SJSA1 (cell line): ENCODE data around the gene FOXN4. TPM values are rescaled to one million over a fixed set of nuclear protein-coding genes. Genes with fewer than 3 reads are reported as not detected.

Experiments used
- DNase-seq, 2 experiments: peaks; one replicate each; pipeline ENCODE4 v3.0.0-alpha.2; 2015 to 2020; ENCODE audit warnings: low spot score in 2 of 2, low read depth in 1 of 2
- H3K27ac ChIP-seq: fragments of 250-450 bp; sonication (Bioruptor Pico); 2 replicates; pipeline ENCODE4 v1.5.1; 2020; ENCODE audit warnings: mild to moderate bottlenecking, moderate library complexity
- H3K27me3 ChIP-seq: fragments of 250-450 bp; sonication (Bioruptor Pico); replicated peaks from 2 replicates; pipeline ENCODE4 v1.5.1; 2020; ENCODE audit warnings: mild to moderate bottlenecking, moderate library complexity
- H3K36me3 ChIP-seq: fragments of 250-450 bp; sonication (Bioruptor Pico); 2 replicates; pipeline ENCODE4 v1.5.1; 2020; ENCODE audit warnings: mild to moderate bottlenecking
- H3K4me1 ChIP-seq: fragments of 250-450 bp; sonication (Bioruptor Pico); replicated peaks from 2 replicates; pipeline ENCODE4 v1.6.1; 2021; ENCODE audit warnings: mild to moderate bottlenecking
- H3K4me3 ChIP-seq: fragments of 250-450 bp; sonication (Bioruptor Pico); 2 replicates; pipeline ENCODE4 v1.5.1; 2020; ENCODE audit warnings: mild to moderate bottlenecking
- H3K9me3 ChIP-seq: fragments of 250-450 bp; sonication (Bioruptor Pico); replicated peaks from 2 replicates; pipeline ENCODE4 v1.5.1; 2020; ENCODE audit warnings: mild to moderate bottlenecking
- total RNA-seq: library from RNA; depleted of rRNA; stranded (reverse); fragments of >200 nt; shearing (Covaris generic); gene quantifications from 2 replicates; pipeline ENCODE4 v1.2.3, GENCODE V29; 2014

Gene FOXN4
- total RNA-seq, 1 experiment from 2014 or later = not detected

DNA sequence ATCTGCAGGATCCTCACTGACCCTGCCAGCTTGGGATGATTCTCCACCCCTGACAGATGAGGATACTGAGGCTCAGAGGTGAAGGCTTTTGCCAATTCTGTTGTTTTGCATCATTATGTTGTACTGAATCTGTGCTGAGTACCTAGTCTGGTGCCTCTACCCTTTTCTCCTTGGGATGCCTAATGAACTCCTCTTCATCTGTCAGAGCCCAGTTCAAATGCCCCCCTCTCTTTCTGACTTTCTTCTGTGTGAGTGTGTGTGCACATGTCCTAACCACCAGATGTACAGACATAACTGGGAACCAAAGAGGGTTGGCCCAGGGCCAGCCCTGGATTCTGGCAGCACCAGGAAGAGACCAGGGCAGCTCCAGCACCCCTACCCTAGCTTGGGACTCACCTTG is 22.8 kb downstream of the FOXN4 start:
- H3K36me3 ChIP-seq = no peaks in the 10 kb centered on the region
- no peak overlapping the region for H3K27ac ChIP-seq
- no peak for DNase-seq
- no peaks in the 10 kb centered on the region; the same call in 1 of the 2 replicates for H3K27me3 ChIP-seq
- H3K4me3 ChIP-seq = no peak overlapping the region
- no peaks in the 10 kb centered on the region for H3K4me1 ChIP-seq
- H3K9me3 ChIP-seq = no peaks in the 10 kb centered on the region

DNA sequence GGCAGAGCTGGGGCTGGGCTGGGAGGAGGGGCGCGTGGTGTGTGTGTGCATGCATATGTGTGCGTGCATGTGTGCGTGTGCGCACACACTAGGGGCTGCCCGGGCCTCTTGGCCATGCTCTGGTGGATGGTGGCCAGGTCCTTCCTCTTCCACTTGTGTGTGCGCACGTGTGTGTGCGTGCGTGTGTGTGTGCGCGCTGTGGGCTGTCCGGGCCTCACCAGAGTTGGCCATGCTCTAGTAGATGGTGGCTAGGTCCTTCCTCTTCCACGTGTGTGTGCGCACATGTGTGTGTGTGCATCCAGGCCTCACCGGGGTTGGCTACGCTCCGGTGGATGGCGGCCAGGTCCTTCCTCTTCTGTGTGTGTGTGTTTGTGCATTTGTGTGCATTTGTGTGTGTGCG is 24.7 kb downstream of the FOXN4 start:
- Histone ChIP-seq H3K4me1 (no peaks in the 10 kb centered on the region), H3K27ac (no peak overlapping the region), H3K27me3 (no peaks in the 10 kb centered on the region; the same call in 1 of the 2 replicates), H3K9me3 (no peaks in the 10 kb centered on the region), H3K4me3 (no peak overlapping the region), H3K36me3 (no peaks in the 10 kb centered on the region)
- DNase-seq = no peak

DNA sequence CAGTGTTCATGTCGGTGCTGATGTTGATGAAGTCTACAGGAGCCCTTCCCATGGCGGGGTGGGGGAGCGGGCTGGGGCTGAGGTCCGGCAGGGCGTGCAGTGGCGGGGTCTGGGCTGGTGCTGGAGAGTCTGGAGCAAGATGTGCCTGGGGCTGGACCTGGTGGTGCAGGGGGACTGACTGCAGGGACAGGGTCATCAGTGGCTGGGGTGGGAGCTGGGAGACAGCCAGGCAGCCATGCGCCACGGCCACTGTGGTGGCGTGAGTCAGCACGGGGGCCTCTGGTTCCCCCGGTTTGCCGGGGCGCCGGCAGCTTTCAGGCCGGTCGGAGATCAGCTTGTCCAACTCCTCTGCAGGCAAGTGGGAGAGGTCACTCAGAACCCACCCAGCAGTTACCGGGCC is 27.6 kb downstream of the FOXN4 start:
- Histone ChIP-seq H3K4me1 (no peaks in the 10 kb centered on the region), H3K9me3 (no peaks in the 10 kb centered on the region), H3K27ac (no peak overlapping the region), H3K4me3 (no peak overlapping the region), H3K27me3 (no peaks in the 10 kb centered on the region), H3K36me3 (no peaks in the 10 kb centered on the region)
- DNase-seq = no peak

DNA sequence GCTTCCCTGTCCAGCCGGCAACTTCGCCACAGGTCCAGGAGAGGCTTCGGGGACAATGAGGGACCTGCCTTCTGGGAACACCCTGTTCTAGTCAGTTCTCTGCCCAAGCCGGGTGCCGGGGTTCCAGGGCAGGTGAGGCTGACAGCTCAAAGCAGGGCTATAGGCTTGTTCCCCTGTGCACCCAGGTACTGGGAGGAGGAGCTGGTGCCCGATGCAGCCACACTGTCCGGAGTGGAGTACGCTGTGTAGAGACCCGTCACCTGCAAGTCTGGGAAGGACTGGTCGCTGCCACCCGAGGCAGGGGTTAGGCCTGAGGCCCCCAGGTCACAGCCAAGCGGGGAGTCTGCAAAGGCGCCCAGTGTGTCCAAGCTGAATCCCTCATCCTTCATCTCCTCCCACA is 29.6 kb downstream of the FOXN4 start:
- no peaks in the 10 kb centered on the region for H3K4me1 ChIP-seq
- no peak overlapping the region for H3K27ac ChIP-seq
- DNase-seq = no peak
- H3K9me3 ChIP-seq = no peaks in the 10 kb centered on the region
- no peaks in the 10 kb centered on the region for H3K27me3 ChIP-seq
- no peaks in the 10 kb centered on the region for H3K36me3 ChIP-seq
- no peak overlapping the region for H3K4me3 ChIP-seq

DNA sequence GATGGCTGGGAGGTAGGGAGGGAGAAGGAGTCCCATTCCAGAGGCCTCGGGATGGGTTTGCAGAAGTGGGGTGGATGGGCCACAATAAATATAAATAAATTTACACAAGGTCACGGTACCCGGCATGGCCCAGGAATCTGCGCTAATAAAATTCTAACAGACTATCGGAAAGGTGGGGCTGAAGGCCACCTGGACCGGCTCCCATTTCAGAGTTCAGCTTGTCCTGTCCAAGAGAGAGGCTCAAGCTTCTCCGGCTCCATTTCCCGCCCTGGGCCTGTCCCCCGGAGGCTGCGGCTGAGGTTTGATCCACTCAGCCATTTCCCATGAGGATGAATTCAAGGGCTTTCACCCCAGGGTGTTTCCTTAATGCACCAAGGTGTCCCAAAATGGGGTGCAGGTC is 30.2 kb downstream of the FOXN4 start:
- Histone ChIP-seq H3K4me1 (no peaks in the 10 kb centered on the region), H3K9me3 (no peaks in the 10 kb centered on the region), H3K27me3 (no peaks in the 10 kb centered on the region), H3K36me3 (no peaks in the 10 kb centered on the region), H3K27ac (no peak overlapping the region), H3K4me3 (no peak overlapping the region)
- DNase-seq = no peak

- no peaks in the 10 kb centered on the region for H3K4me1 ChIP-seq
- no peak overlapping the region for H3K4me3 ChIP-seq
- H3K36me3 ChIP-seq = no peaks in the 10 kb centered on the region
- DNase-seq = no peak
- H3K9me3 ChIP-seq = no peaks in the 10 kb centered on the region
- H3K27ac ChIP-seq = no peak overlapping the region
- no peaks in the 10 kb centered on the region for H3K27me3 ChIP-seq
Observed at GRCh38 chr12:109277899-109278762, 31.0 kb downstream of the FOXN4 start.

- Histone ChIP-seq H3K36me3 (no peaks in the 10 kb centered on the region), H3K9me3 (no peaks in the 10 kb centered on the region), H3K4me3 (no peak overlapping the region), H3K27me3 (no peaks in the 10 kb centered on the region), H3K4me1 (no peaks in the 10 kb centered on the region), H3K27ac (no peak overlapping the region)
- DNase-seq = no peak
Observed at GRCh38 chr12:109277255-109277898, 31.7 kb downstream of the FOXN4 start.

- H3K27me3 ChIP-seq = no peaks in the 10 kb centered on the region
- H3K9me3 ChIP-seq = no peaks in the 10 kb centered on the region
- H3K4me3 ChIP-seq = no peak overlapping the region
- H3K4me1 ChIP-seq = no peaks in the 10 kb centered on the region
- H3K27ac ChIP-seq = no peak overlapping the region
- DNase-seq = no peak
- no peaks in the 10 kb centered on the region for H3K36me3 ChIP-seq
Observed at GRCh38 chr12:109276160-109276559, 32.9 kb downstream of the FOXN4 start.

DNA sequence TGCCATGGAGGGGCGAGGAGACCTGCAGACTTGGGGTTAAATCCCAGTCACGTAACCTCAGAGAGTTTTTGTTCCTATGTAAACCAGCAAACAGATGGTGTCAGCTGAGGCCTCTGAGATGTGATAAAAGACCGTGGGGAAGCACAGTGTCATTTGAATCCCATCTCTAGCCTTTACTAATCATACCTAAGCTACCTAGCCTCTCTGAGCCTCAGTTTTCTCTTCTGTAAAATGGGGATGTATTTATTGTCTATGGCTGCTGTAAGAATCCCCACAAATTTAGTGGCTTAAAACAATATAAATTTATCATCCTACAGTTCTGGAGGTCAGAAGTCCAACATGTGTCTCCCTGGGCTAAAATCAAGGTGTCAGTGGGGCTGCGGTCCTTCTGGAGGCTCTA is 33.9 kb downstream of the FOXN4 start:
- Histone ChIP-seq H3K27ac (no peak overlapping the region), H3K9me3 (no peaks in the 10 kb centered on the region), H3K36me3 (no peaks in the 10 kb centered on the region), H3K27me3 (no peaks in the 10 kb centered on the region), H3K4me1 (no peaks in the 10 kb centered on the region), H3K4me3 (no peak overlapping the region)
- no peak for DNase-seq

DNA sequence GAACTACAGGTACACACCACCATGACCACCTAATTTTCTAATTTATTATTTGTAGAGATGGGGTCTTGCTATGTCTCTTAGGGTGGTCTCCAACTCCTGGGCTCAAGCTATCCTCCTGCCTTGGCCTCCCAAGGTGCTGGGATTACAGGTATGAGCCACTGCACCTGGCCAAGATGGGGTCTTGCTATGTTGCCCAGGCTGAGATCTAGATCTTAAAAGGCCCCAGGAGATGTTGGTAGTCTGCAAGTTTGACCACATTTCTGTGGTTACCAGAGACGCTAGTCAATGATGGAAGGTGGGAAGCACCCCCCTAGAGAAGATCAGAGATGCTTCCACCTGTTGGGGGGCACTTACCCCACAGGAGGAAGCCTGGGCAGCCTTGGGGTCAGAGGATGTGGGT is 34.7 kb downstream of the FOXN4 start:
- Histone ChIP-seq H3K4me1 (no peaks in the 10 kb centered on the region), H3K27ac (no peak overlapping the region), H3K27me3 (no peaks in the 10 kb centered on the region), H3K9me3 (no peaks in the 10 kb centered on the region), H3K4me3 (no peak overlapping the region), H3K36me3 (no peaks in the 10 kb centered on the region)
- no peak for DNase-seq

DNA sequence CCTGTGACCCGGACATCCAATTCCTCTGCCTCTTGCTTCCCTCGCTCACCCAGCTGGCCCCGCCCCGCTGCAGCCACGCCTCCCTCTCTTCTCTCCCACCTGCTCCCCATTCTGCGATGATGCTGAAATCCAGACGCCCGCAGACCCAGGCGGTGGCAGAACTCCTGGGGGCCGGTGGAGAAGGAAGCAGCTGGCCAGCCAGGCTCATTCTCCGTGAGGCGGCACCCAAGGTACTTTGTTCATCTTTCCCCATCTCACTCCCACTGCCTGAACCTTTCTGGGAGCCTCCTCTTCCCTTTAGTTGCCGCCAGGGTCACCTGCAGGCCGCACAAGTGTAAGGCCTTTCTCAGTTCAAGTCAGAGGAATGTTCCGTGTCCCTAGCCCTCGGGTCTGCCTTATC is 35.7 kb downstream of the FOXN4 start:
- no peaks in the 10 kb centered on the region for H3K4me1 ChIP-seq
- DNase-seq = no peak
- no peaks in the 10 kb centered on the region for H3K9me3 ChIP-seq
- no peak overlapping the region for H3K4me3 ChIP-seq
- H3K27me3 ChIP-seq = no peaks in the 10 kb centered on the region
- H3K36me3 ChIP-seq = no peaks in the 10 kb centered on the region
- H3K27ac ChIP-seq = no peak overlapping the region

- Histone ChIP-seq H3K36me3 (no peaks in the 10 kb centered on the region), H3K4me3 (no peak overlapping the region), H3K27me3 (no peaks in the 10 kb centered on the region), H3K27ac (no peak overlapping the region), H3K4me1 (no peaks in the 10 kb centered on the region), H3K9me3 (no peaks in the 10 kb centered on the region)
- no peak for DNase-seq
Observed at GRCh38 chr12:109271418-109271817, 37.7 kb downstream of the FOXN4 start.

DNA sequence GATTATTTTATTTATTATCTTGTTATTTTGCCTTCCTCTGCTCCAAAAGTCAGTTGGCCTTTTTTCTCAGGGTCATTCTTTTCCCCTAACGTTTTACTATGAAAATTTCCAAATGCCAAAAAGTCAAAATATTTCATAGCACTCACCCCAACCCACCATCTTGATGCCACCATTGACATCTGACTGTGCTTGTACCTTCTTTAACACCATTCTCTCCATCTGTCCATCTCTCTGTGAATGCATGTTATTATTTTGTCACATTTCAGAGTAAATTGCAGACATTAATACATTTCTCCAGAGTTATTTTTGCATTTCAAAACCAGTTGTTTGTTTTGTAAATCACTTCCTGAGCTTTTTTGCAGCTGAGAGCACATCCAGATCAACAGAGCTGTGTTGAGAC is 38.6 kb downstream of the FOXN4 start:
- Histone ChIP-seq H3K4me3 (no peak overlapping the region), H3K4me1 (no peaks in the 10 kb centered on the region), H3K27ac (no peak overlapping the region), H3K9me3 (no peaks in the 10 kb centered on the region), H3K27me3 (no peaks in the 10 kb centered on the region), H3K36me3 (no peaks in the 10 kb centered on the region)
- no peak for DNase-seq

- Histone ChIP-seq H3K4me1 (no peaks in the 10 kb centered on the region), H3K4me3 (no peak overlapping the region), H3K27me3 (no peaks in the 10 kb centered on the region), H3K27ac (no peak overlapping the region), H3K9me3 (no peaks in the 10 kb centered on the region), H3K36me3 (no peaks in the 10 kb centered on the region)
- DNase-seq = no peak
Observed at GRCh38 chr12:109269428-109269827, 39.7 kb downstream of the FOXN4 start.
